ENCODE data around the gene EVL. TPM values are rescaled to one million over a fixed set of nuclear protein-coding genes. Genes with fewer than 3 reads are reported as not detected.
"Not testable (repeated sequence)": the region's sequence is repeated elsewhere in the genome, so short reads cannot be mapped to it uniquely, and the experiment has no call there.

The EVL gene
- polyA plus RNA-seq, 3 donors, result 35.3 to 37.8 (median 36.5) TPM

- no peak overlapping the region for H3K27ac ChIP-seq (ENCODE audit: low read depth, low read length)
- WGBS, 3 donors, result 68 to 76% (median 74%) methylated on average over 27 to 28 of the region's 28 CpGs
Measured at GRCh38 chr14:100147691-100148464, 82.7 kb downstream of the EVL start.

GRCh38 chr14:100148837-100149731 lies 83.9 kb downstream of the EVL start:
- H3K27ac ChIP-seq (ENCODE audit: low read depth, low read length), result no peak overlapping the region
- 94 to 95% (median 95%) methylated on average over 58 of the region's 58 CpGs for WGBS, 3 donors

DNA sequence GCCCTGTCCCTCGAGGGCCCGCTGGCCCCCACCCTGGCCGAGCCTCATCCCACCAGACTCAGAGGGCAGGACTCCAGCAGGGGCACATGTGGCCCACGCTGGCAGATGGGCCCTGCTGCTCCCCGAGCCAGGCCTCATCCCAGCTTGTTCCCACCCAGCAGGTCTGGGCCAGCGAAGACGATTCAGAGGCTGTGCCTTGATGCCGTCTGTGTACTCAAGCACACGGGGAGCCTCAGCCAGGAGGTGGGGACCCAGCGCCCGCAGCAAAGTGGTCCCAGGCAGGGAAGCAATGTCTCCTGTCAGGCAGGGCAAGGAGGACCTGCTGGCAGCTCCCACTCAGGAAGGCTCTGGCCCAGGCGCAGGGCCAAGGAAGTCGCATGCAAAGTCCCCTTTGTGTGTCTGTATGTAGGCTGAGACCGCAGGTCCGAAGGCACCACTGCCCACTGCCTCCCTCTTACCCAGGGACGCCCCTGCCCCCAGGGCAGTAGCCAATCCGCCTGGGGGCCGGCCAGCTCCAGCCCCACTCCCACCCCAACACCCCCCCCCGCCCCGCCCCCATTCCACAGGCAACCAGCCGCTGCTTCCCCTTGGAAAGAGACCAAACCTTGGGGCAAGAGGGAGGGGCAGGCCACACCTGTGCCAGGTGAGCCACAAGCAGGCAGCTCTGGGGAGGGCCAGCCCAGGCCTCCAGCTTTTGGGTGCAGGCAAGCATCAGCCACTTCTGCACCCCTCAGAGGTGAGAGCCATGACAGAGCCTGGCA lies 84.8 kb downstream of the EVL start:
- WGBS, 3 donors, result 37 to 62% (median 44%) methylated on average over 18 to 21 of the region's 21 CpGs
- no peak overlapping the region for H3K27ac ChIP-seq (ENCODE audit: low read depth, low read length)

DNA sequence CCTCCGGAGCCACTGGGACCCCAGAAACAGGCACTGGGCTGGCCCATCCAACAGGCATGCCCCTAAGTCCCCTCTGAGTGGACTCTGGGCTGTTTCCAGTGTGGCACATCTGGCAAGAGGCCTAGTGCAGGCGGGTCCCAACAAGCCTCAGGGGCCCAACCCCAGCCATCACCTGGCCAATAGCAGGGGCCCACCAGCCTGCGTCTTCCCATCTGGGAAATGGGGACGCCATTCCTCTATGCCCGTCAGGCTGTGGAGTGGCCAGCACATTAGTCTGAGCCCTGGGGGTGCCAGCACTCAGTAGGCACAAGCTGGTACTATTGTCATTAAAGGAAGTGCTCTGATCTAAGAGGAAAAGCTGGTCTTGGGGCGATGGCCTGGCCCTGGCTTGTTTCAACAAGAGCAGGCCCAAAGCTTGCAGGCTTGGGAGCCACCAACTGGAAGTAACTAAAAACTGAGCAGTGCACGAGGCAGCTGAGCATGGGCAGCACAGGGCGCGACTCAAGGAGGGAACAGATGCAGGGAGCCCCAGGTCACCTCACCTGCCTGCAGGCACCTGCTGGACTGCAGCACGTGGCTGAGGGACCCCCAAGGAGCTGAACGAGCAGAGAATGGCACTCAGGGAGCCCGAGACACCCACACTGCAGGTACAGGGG lies 85.8 kb downstream of the EVL start:
- H3K27ac ChIP-seq (ENCODE audit: low read depth, low read length), result no peak overlapping the region
- WGBS, 3 donors, result 79 to 85% (median 80%) methylated on average over 12 of the region's 12 CpGs

DNA sequence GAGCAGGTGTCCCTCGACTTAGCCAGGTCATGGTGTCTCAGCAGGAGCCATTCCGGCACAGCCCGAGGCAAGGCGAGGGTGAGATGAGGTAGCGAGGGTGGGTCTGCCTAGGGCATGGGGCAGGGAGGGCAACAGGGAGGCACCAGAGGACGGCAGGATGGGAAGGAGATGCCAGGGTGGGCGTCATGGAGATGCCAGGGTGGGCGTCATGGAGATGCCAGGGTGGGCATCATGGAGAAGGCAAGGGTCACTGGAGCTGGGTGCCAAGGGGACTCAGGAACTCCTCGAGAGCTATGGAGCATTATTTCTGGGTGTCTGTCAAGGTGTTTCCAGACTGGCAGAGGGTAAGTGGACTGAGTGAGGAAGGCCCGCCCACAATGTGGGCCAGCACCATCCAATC lies 86.9 kb downstream of the EVL start:
- H3K27ac ChIP-seq (ENCODE audit: low read depth, low read length), result no peak overlapping the region
- WGBS, 3 donors, result 85 to 93% (median 89%) methylated on average over 10 of the region's 10 CpGs

GRCh38 chr14:100153560-100153959 lies 88.3 kb downstream of the EVL start:
- 71 to 96% (median 91%) methylated on average over 6 of the region's 6 CpGs for WGBS, 3 donors

GRCh38 chr14:100155049-100155621 lies 89.9 kb downstream of the EVL start:
- no peak overlapping the region for H3K27ac ChIP-seq (ENCODE audit: low read depth, low read length)
- WGBS, 3 donors, result 60 to 72% (median 69%) methylated on average over 8 of the region's 8 CpGs

More at GRCh38 chr14:100153560-100153959, 88.3 kb downstream of the EVL start:
- H3K27ac ChIP-seq (ENCODE audit: low read depth, low read length), result no peak overlapping the region

DNA sequence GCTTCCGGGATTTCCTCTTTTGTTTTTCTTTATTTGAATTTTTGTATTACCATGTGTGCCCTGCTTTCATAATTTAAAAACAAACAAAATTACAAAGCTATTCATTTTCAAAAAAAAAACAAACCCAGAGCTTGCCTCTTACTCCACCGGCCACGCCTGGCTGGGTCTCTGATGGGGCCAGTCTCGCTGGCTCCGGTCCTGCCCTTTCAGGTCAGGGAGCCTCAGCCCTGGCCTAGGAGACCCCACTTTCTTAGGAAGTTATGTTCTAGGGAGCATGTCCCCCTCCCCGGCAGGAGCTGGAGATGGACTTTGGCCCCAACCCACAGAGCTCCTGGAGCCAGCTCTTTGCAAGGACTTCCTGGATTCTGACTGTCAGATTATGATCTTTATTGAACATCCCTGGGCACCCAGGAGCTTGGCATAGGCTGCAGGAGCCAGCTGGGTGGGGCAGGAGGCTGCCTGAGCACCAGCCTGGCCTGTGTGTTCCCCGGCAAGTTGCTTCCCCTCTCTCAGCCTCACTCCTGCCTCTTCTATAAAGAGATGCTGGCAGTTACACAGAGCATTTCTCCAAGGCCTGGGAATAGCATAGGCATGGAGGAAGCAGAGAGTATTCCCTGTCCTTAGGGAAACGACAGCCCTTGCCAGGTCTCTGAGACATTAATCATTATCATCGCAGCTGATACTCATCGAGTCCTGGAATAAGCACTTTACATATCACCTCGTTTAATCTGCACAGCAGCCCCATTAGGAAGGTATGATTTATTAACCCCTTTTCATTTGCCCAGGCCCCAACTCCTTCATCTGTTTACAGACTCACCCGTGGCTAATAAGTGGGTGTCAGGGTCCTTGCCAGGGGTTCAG lies 90.8 kb downstream of the EVL start:
- no peak overlapping the region for H3K27ac ChIP-seq (ENCODE audit: low read depth, low read length)
- 51 to 69% (median 54%) methylated on average over 12 of the region's 12 CpGs for WGBS, 3 donors

GRCh38 chr14:100156776-100157175 lies 91.6 kb downstream of the EVL start:
- H3K27ac ChIP-seq (ENCODE audit: low read depth, low read length), result no peak overlapping the region
- 76 to 82% (median 77%) methylated on average over 4 to 6 of the region's 6 CpGs for WGBS, 3 donors

DNA sequence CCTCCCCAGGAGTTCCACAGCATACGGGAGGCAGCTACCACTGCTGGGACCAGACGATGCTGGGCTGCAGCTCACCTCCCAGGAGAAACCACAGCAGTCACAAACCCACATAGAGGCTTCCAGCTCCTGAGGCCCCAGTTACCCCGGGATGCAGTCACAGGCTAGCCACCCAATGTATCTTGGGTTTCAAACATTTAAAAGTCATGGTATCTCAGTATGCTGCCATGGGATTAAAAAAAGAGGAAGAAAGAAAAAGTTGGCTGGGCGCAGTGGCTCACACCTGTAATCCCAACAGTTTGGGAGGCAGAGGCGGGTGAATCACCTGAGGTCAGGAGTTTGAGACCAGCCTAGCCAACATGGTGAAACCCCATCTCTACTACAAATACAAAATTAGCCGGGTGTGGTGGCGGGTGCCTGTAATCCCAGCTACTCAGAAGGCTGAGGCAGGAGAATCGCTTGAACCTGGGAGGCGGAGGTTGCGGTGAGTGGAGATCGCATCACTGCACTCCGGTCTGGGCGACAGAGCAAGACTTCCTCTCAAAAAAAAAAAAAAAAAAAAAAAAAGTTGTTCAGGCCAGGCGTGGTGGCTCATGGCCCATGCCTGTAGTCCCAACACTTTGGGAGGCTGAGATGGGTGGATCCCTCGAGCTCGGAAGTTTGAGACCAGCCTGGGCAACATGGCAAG lies 92.5 kb downstream of the EVL start:
- H3K27ac ChIP-seq (ENCODE audit: low read depth, low read length), result not testable (repeated sequence)
- 84 to 90% (median 85%) methylated on average over 16 of the region's 16 CpGs for WGBS, 3 donors

- 18 to 23% (median 22%) methylated on average over 26 to 32 of the region's 32 CpGs for WGBS, 3 donors
- H3K27ac ChIP-seq (ENCODE audit: low read depth, low read length), result no peak overlapping the region
Measured at GRCh38 chr14:100158566-100159093, 93.4 kb downstream of the EVL start.

DNA sequence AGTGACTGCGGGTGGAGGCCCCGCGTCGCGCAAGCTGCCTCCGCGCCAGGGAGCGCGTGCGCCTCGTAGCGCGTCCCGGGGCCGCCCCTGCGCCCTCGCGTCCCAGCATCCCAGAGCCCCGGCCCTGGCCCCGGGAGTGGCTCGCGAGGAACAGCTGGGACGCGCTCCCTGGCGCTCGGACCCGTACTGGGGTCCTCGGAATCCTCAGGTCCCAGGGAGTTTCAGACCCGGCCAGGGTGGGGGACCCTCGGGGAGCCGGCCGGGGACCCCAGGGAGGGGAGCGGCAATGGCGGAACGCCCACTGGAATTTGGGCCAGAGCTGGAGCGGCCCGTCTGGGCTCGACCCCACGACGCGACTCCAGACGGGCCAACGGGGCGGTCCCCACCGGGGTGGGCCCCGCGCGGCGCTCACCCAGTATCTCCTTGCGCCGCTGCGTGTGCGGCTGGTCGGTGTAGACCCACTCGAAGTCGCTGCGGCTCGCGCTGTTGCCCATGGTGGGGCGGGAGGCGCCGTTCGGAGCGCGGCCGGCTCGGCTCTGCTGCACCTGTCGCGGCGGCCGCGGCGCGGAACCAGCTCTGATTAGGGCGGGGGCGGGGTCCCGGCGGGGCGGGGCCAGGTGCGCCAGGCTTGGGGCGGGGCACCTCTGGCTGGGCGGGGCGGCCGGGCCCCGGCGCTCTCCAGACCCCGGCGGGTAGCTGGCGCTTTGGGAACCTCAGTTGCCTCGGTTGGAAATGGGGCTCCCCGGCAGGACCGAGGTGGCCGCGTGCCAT lies 94.1 kb downstream of the EVL start, which contains the start of gene DEGS2:
Gene DEGS2 (minus strand): TSS at position 552 of the 771 bp plus-strand sequence. CDS start 58 bp downstream, at position 494.
- H3K27ac ChIP-seq (ENCODE audit: low read depth, low read length), result no peak within 1 kb of the TSS
- WGBS, 3 donors, result 1% methylated on average over 73 to 94 of the region's 94 CpGs

DNA sequence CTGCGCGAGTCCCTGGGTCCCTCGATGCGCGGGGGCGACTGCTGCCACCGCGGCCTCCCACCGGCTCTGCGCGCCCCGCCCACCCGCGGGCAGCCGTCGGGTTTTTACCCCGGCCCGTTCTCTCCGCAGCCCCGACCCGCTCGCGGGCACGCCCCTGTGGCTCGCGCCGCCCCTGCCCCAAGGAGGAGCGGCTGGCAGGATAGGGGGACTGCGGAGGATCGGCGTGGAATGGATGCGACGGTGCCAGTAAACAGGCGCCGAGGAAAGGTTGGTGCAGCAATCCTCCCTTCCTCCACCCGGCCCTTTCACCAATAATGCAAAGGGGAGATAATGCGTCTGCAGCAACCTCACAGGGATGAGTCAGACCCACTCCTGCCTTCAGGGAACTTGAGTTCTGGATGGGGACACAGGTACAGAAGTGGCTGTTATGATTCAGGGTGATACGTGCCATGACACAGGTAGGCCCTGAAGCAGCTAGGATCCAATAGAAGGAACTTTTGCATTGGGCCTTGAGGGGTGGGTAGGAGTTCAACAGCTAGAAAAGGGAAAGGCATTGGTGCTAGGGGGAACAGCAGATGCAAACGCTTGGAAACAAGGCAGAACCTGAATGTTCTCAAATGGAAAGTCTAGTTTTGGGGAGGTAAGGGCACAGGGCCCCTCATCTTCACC lies 94.8 kb downstream of the EVL start:
- WGBS, 3 donors, result 10 to 17% (median 11%) methylated on average over 29 to 39 of the region's 39 CpGs
- no peak overlapping the region for H3K27ac ChIP-seq (ENCODE audit: low read depth, low read length)

DNA sequence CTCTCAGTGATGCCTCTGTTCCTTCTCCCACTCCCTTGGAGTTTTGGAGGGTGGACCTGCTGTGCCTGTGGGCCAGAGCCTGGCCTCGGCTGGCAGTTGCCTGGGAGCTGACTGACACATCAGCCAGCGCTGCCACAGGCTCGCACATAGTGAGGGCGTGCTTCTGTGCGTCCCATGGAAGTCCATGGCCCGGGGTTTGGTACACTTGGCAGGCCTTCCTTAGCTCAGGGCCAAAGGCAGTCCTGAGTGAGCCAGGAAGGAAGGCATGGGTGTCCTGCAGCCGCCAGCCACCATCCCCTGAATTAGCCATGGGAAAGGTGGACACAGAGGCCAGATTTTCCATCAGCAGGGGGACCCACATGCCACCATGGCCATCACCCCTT lies 95.3 kb downstream of the EVL start:
- H3K27ac ChIP-seq (ENCODE audit: low read depth, low read length), result no peak overlapping the region
- WGBS, 3 donors, result 68 to 91% (median 79%) methylated on average over 7 of the region's 7 CpGs

GRCh38 chr14:100165376-100165775 lies 100.2 kb downstream of the EVL start:
- 39 to 72% (median 71%) methylated on average over 27 of the region's 27 CpGs for WGBS, 3 donors
- no peak overlapping the region for H3K27ac ChIP-seq (ENCODE audit: low read depth, low read length)
